Ramos (cell line): ENCODE measurements around the gene ZBTB48.

Experiments used
- in situ Hi-C: fragments of 300-500 bp; cut with MboI; formaldehyde crosslinking; loops from one replicate; pipeline ENCODE4 v1.14.3; 2022; ENCODE audit warnings: low sequenced_read_pairs; ENCODE audit not compliant: unreplicated experiment

Gene ZBTB48

DNA sequence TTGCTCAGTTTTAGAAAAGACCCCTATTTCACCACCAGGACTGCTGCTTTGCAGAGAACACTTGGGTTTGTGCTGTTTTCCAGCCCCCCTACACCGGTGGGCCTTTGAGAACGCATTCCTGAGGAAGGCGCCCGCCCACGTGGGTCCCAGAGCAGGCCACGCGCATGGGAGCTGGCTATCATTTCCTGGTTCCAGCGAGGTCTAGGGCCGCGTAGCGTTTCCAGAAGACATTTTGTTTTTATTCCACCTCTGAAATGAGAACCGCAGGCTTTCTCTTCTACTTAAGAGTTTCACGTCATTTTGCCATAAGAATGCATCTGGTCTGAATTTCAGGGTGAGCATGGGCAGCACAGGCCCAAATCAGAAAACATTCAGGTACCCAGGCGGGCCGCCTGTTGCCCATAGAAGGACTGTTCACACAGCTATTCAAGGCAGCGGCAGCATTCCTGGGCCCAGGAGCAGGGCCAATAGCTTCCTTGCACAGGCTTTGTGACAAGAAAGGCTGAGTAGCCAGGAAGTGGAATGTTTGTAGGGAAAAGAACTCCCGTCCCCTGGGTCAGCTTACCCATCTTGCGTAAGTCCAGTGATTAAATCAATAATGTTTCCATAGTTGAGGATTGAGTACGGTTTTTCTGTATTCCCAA is 24.2 kb downstream of the ZBTB48 start:
- in situ Hi-C loops: no loop called here

DNA sequence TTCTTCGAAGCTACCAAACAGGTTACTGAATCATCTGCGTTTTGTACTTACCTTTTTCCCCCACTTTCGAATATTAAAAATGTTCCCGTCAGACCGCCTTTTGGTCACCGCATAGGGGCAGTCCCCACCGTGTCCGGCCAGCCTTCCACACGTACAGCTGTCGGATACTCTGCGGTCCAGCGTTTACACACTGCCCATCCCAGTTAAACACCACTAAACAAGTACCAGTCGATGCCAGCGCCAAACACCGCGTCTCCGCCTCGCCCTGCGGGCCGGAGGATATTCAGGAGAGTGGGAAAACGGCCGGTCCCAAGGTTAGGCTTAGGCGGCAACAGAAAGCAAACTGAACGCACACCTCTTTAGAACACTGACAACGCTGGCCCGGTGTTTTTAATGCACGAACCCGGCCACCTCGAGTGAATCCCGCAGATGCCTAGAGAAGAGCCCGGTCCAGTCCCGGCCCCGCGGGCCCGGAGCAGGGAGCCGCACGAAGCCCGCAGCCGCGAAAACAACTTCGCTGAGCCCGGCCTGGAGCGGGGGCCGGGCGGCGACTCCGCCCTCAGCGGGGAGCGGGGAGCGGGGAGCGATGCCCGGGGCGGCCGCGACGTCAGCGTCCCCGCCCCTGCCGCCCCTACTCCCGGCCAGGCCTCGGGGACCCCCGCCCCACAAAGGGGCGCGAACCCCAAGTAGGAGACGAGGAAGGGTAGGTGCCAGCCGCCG is 33.0 kb downstream of the ZBTB48 start:
- in situ Hi-C loops: no loop called here

DNA sequence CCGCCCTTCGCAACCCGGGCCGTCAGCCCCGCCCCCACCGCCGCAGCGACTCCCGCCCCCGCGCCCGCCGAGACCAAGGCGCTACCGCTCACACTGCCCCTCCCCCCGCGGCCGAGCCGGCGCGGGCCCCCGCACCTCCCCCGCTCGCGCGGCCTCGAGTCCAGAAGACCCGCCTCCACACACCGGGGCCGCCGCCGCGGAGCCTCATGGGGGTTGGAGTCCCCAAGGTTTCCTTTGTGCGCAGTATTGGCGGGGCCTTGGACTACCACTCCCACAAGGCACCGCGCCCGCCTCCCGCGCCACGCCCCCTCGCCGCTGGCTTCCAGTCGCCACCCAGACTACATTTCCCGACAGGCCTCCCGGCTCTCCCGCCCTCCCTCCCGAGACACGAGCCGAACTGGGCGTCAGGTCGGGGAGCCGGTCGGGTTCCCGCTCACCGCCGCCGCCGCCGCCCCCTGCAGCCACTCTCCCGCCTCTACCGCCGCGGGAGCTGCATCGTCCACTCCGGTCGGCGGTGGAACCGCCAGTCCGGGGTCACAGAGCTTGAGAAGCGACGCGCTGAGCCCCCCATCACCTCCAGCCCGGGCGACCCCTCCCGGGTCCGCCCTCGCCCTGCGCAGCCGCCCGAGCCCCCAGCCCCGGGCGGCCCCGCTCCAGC is 33.7 kb downstream of the ZBTB48 start, which contains the start of gene PHF13:
PHF13 (plus strand) TSS at position 371 of the 658 bp plus-strand sequence. CDS start 336 bp downstream, outside the sequence.
- in situ Hi-C loops: no loop called here

DNA sequence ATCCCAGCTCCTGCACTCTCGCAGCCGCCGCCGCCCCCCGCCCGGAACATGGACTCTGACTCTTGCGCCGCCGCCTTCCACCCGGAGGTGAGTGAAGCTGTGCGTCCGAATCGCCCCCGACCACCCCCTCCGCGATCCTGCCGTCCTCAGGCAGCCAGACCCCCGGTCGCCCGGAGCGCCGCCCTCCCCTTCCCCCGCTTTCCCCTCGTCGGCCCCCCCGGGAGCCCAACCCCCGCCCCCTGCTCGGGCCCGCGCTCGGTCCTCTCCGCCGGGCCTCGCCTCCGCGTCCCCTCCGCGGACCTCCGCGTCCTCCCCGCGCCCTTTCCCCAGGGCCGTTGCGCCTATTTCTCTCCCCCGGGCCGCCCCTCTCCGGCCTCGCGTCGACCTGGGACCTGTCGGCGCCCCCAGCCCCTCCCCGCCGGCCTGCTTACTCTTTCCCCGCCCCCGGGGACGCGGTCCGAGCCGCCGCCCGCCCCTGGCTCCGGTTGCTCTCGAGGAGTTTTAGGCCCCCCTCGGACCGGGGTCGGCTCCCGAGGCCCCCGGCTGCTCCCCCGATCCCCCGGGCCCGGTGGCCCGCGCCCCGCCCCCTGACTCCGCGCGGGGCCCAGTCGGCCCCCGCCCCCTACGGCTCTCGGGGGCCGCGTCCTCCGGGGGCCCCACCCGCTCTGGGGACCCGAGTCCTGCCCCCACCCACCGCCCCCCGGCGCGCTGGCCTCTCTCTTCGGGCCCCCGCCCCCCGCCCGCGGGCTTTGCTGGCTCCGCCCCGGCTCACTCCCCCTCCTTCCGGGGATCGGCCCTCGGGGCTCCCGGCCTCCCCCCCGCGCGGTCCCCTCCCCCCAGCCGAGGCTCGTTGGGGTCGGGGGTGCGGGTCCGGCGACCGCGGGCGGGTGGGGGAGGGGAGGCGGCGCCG is 34.5 kb downstream of the ZBTB48 start:
- in situ Hi-C loops: no loop called here

DNA sequence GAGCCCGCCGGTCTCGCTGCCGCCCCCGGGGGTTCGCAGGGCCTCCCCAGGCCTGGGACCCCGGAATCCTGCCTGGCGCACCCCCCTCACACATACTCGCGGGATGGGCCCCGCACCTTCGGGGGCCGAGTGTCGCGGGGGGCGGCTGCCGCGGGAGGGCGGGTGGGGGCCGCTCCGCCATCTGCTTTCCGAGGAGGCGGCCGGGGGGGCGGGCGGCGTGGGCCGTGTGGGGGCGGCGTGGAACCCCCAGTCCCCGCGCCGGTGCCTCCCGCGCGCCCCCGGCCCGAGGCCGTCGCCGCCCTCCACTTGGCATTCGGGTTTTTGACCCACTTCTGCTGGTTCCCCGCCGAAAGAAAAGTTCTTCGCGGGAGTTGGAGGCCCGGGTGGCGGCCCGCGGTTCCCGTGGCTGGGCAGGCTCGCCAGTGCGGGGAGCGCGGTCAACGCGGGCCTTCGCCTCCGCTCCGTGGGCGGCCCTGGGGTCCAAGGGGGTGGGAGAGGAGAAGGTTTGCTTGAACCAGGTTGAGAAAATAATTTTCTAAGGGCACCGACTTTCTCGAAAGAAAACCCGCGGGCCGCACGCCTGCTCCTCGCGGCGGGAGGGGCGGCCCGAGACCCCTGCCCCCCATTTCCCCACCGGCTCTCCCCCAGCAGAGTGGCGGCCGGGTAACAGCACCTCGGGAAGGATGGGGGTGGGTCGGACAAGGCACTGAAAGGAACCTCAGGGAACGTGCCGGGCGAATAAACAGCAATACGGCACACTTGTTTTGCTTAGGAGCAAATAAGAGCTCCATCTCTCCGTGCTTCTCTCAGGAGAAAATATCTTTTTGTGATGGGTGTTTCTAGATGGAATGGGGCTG is 35.4 kb downstream of the ZBTB48 start:
- in situ Hi-C loops: no loop called here

DNA sequence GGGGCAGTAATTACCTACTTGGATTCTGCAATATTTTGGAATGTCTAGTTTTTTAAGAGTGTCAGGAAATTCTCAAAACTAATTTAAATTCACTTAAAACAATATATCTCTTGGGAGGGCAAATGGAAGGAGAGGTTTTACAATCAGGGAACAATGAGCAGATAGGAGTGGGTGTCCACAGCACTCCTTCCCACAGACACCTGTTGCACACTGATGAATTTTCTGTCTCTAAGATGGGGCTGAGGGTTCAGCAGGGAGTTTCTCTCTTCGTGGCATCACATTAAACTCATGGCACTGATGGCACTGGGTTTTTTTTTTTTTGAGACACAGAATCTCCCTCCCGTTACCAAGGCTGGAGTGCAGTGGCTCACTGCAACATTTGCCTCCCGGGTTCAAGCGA is 39.3 kb downstream of the ZBTB48 start:
- in situ Hi-C loops: no loop called here

DNA sequence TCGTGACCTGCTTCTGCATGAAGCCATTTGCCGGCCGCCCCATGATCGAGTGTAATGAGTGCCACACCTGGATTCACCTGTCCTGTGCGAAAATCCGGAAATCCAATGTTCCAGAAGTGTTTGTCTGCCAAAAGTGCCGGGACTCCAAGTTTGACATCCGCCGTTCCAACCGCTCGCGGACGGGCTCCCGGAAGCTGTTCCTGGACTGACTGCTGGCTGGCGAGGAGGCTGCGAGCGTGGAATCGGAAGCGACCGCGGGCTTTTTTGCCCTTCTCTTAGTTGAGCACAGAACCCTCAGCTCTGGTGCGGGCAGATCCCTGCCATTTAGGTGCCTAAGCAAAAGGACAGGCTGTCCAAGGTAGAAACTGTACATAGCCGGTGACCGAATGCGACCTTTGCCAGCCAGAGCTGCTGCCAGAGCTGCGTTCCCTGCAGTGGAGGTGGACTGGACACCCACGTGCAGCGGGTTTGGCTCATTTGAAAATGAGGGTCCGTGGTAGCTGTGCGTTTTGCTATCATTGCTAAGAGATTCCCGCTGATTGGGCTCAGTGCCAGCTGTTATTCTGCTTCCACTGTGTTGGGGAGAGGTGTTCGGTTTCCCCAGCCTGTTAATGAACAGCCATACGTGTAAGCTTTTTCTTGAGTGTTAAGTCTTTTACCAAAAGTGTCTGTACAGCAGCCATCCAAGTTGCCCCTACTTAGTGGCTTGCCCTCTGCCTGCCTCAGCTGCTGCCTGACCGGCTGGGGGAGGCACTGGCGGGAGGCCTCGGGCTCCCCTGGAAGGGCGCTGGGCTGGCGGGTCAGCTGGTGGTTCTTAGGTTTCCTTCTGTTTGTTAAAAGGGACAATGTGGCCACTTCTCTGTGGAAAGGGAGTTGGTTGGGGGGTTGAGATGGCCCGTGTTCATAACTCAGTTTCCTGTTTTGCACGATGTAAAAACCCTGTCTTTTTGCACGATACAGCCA is 41.9 kb downstream of the ZBTB48 start:
- in situ Hi-C loops: no loop called here

DNA sequence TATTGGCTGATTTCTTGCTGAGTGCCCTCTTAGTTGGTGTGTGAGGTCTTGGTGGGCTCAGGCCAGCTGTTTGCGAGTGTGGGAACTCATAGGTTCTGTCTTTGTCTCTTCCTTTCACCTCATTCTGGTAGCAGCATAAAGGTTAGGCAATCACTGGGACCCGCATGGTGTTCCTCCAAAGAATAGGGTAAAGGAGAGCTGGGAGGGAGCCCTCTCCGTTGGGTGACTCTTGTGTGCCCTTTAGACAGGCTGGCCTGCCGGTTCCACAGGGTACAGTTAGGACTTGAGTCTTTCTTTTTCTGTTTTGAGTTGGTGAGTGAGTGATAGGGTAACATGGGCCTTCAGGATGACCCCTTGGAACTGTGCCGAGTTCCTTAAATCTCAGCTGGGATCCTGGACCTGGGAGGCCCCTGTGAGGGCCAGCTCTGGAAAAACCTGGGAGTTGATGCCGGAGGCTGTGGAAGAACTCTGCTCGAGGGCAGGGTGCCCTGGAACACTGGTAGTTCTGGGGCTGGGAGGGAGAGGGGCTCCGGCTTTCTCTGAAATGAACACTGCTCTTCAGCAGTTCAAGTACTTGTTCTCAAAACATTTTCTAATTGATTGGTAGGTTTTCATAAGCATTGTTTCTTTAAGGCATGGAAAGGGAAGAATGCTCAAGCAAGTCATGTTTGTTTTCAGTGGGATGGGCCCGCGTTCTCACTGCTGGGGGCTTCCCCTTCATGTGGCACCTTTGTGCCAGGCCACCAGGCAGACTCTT is 42.8 kb downstream of the ZBTB48 start:
- in situ Hi-C loops: no loop called here

DNA sequence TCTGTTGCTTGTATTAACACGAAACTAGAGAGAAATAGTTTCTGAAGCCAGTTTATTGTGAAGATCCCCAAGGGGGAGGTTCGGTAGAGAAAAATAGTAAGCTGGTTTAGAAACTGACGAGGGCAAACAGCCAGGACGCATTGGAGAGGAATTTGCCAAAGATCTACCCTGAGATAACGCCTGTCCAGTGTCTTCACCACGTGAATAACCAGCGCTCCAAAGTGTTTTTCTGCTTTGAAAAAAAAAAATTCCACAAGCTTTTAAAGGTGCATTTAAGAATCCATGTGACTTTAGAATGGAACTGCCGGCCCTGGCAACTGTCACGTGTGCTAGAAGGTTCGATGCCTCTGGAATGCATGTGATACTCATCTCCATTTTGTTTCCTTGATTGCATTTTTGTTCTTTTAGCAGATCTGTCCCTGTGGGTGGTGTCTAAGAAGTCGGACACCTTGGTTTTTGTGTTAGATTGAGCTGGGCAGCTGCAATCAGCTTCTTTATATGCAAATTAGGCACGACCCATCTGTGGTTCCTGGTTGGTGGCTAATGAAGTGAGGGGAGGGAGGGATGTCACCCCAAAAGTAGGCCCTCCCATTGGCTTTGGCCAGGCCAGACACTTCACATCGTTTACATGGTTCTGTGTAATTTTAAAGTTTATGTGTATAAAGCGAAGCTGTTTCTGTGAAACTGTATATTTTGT is 43.6 kb downstream of the ZBTB48 start:
- in situ Hi-C loops: no loop called here

DNA sequence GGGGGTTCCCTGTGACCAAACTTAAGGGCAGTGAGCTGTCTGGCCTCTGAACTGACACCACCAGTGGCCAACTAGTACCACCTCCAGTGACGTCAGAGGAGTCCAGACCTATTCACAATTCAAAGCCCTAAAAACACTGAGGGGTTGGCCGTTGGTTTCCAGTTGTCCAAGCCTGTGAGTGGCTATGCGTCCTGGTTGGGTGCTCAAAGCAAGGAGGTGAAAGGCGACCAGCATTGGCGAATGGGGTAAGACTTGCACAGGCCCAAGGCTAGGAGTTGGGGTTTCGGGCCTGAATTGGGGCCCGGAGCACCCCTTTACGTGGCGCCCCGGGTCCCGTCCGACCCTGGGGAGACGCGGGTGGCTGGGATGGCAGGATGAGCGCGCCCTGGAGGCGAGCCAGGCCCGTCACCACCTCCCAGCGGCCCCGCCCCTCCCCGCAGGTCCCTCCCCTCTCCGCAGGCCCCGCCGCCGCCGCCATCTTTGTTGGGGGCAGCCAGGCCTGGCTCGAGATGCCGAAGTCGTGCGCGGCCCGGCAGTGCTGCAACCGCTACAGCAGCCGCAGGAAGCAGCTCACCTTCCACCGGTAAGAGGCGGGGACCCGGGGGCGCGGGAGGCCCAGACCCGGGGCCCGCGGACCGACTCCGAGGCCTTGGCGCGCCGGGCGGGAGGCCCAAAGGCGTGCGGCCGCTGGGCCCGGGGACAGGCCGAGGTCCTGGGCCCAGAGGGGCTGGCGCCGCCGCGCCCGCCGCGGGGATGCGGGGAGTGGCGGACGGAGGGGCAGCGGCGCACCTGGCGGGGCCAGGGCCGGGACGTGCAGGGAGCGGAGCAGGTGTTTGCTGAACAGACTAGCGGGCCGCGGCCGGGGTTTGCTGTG is 45.2 kb downstream of the ZBTB48 start, which contains the start of gene THAP3:
THAP3 (plus strand) TSS at position 159 of the 874 bp plus-strand sequence; CDS start at position 510, 351 bp downstream.
- in situ Hi-C loops: loop anchor here (25.0 kb wide), 1 partner anchor 138 kb away; the partner anchor contains the start of gene PLEKHG5

DNA sequence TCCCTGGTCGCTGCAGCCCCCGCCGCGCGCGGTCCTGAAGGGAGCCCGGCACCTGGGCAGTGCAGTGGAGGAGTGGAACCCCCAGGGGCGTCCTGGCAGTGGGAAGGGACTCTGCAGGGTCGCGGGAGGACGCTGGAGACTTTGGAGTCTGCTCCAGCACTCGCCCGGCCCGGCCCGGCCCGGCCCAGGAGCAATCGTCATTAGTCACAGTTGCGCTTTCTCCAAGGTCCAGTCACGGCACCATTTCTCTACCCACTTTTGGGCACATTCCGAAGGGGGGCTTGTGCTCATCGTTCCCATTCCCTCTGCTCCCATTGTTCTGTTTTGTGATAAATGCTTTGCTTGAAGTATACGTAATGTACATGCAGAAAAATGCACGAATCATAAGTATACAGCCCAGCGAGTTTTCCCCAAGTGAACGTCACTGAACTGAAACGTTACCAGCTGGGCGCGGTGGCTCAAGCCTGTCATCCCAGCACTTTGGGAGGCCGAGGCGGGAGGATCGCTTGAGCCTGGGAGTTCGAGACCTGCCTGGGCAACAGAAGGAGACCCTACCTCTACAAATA is 45.9 kb downstream of the ZBTB48 start:
- in situ Hi-C loops: loop anchor here (25.0 kb wide), 1 partner anchor 138 kb away; the partner anchor contains the start of gene PLEKHG5

DNA sequence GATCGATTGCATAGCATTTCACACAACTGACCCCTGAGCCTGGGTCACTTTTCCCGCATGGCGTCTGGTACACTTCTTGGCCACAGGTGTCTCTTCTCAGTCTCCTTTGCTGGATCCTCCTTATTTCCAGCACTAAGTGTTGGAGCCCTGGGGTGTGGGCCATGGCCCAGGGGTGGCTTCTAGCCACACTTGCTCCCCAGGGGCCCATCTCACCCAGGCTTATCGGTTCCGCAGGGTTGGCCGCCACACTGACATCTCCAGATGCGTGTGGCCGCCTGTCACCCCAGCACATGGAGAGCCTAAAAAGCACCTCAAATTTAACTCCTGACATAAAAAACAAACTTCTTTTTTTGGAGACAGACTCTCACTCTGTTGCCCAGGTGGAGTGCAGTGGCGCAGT is 47.2 kb downstream of the ZBTB48 start:
- in situ Hi-C loops: loop anchor here (25.0 kb wide), 1 partner anchor 140 kb away; the partner anchor contains the start of gene PLEKHG5

DNA sequence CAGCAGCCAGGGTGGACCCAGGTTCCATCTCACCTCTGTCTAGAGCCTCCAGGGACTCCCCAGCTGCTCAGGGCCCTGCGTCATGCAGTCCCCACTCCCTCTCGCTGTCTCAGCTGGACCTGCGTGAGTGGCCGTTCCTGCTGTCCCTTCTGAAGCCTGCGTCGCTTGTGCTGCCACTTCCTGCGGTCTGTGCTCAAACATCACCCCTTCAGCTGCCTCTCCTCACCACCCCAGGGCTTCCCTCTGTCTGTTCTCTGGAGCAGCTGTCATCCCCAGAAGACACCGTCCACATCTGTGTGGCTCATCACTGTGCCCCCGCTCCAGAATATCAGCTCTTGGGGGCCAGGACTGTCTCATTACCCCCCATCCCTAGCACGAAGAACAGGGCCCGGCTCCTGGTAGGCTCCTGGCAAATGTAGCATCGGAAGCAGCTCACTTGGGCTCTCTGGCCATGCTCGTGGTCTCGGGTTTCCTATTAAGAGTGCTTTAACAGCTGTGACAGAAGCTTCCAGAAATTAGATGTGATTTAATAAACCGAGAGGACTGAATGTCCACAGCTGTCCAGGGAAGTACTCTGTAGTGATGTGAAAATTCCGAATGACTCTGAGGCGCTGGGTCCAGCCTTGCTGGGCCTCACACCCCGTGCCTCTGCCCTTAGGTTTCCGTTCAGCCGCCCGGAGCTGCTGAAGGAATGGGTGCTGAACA is 48.2 kb downstream of the ZBTB48 start:
- in situ Hi-C loops: loop anchor here (25.0 kb wide), 1 partner anchor 141 kb away; the partner anchor contains the start of gene PLEKHG5

DNA sequence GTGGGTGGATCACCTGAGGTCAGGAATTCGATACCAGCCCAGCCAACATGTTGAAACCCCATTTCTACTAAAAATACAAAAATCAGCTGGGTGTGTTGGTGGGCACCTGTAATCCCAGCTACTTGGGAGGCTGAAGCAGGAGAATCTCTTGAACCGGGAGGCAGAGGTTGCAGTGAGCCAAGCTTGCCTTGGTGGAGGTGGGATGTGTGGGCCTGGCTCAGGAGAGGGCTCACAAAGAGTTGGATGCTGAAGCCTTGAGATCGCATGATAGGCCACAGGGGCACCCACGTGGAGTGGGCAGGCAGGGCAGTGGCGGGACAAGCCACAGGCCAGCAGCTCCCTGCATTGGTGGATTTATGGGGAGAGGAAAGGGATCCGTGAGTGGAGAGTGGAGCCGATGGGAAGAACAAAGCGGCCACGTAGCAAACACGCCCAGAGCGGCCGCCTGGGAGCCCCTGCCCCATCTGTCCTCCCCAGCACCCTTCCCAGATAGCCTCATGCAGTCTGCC is 49.2 kb downstream of the ZBTB48 start:
- in situ Hi-C loops: loop anchor here (25.0 kb wide), 1 partner anchor 142 kb away; the partner anchor contains the start of gene PLEKHG5
